ENCODE measurements around the gene GCAT.

The GCAT gene

GRCh38 chr22:37844904-37845329 is 37.2 kb downstream of the GCAT start:
- peaks cover 1% of the 10 kb centered on the region for H3K9me3 ChIP-seq (ENCODE audit: insufficient read depth, low read depth, low read length)
- DNase-seq, result peak in 1 of 2 donors; percentile 58
- no peak overlapping the region for H3K14ac ChIP-seq (ENCODE audit: low read length)
- no peaks in the 10 kb centered on the region for H3K27me3 ChIP-seq (ENCODE audit: insufficient read depth, low read length)
- peak overlapping the region; percentile 23 for H3K4me3 ChIP-seq (ENCODE audit: low read depth, low read length)
- no peak overlapping the region for H2BK12ac ChIP-seq (ENCODE audit: low read length)
- H3K9ac ChIP-seq (ENCODE audit: low read length), result no peak overlapping the region
- H3K79me1 ChIP-seq (ENCODE audit: low read length), result peaks cover 14% of the 10 kb centered on the region
- peaks cover 2 to 3% of the 10 kb centered on the region in 2 experiments for H3K36me3 ChIP-seq (ENCODE audit: control insufficient read depth in 1 of 2, insufficient read depth in 2 of 2, low read length in 2 of 2)
- peak overlapping the region; percentile 43 for H3K4me2 ChIP-seq (ENCODE audit: low read length)
- H4K8ac ChIP-seq (ENCODE audit: low read depth, low read length), result peak overlapping the region; percentile 66
- H2BK5ac ChIP-seq (ENCODE audit: low read depth, low read length, poor library complexity), result no peak overlapping the region
- peak overlapping the region; percentile 35 for H3K27ac ChIP-seq (ENCODE audit: low read depth, low read length)
- no peak overlapping the region for H3K4ac ChIP-seq (ENCODE audit: low read depth, low read length)
- no peak overlapping the region for H3K18ac ChIP-seq (ENCODE audit: low read length)
- H2AK5ac ChIP-seq (ENCODE audit: low read length), result no peak overlapping the region
- no peak overlapping the region for H4K91ac ChIP-seq (ENCODE audit: low read depth, low read length)
- no peak overlapping the region for H2BK120ac ChIP-seq (ENCODE audit: insufficient read depth, low read length, poor library complexity)
- H3K4me1 ChIP-seq (ENCODE audit: control insufficient read depth in 1 of 2, insufficient read depth in 2 of 2, low read length in 2 of 2), result peaks cover 9% of the 10 kb centered on the region in 2 experiments
- H3K79me2 ChIP-seq (ENCODE audit: control insufficient read depth, insufficient read depth, low read length, poor library complexity), result peaks cover 13% of the 10 kb centered on the region
- no peak overlapping the region for H2AFZ ChIP-seq (ENCODE audit: insufficient read depth, low read length, poor library complexity)
- no CpG with 5 or more reads among the region's 6 CpGs for WGBS (ENCODE audit: extremely low coverage, insufficient coverage, insufficient read length)
- no peak overlapping the region for H3K23ac ChIP-seq (ENCODE audit: low read length)
- no peak overlapping the region for H4K12ac ChIP-seq (ENCODE audit: low read depth, low read length)

GRCh38 chr22:37846433-37846832 is 38.7 kb downstream of the GCAT start:
- Histone ChIP-seq H3K4me2 (ENCODE audit: low read length) (no peak overlapping the region), H3K4me3 (ENCODE audit: low read depth, low read length) (no peak overlapping the region), H3K18ac (ENCODE audit: low read length) (no peak overlapping the region), H3K23ac (ENCODE audit: low read length) (no peak overlapping the region), H3K79me1 (ENCODE audit: low read length) (peaks cover 14% of the 10 kb centered on the region), H3K9ac (ENCODE audit: low read length) (no peak overlapping the region), H3K36me3 (ENCODE audit: control insufficient read depth in 1 of 2, insufficient read depth in 2 of 2, low read length in 2 of 2) (peaks cover 4% of the 10 kb centered on the region in 2 experiments), H3K9me3 (ENCODE audit: insufficient read depth, low read depth, low read length) (peaks cover 1% of the 10 kb centered on the region), H4K12ac (ENCODE audit: low read depth, low read length) (no peak overlapping the region), H3K4ac (ENCODE audit: low read depth, low read length) (no peak overlapping the region), H3K79me2 (ENCODE audit: control insufficient read depth, insufficient read depth, low read length, poor library complexity) (peaks cover 13% of the 10 kb centered on the region), H2BK12ac (ENCODE audit: low read length) (no peak overlapping the region), H3K14ac (ENCODE audit: low read length) (no peak overlapping the region), H2AK5ac (ENCODE audit: low read length) (no peak overlapping the region), H4K91ac (ENCODE audit: low read depth, low read length) (no peak overlapping the region), H4K8ac (ENCODE audit: low read depth, low read length) (no peak overlapping the region), H3K27me3 (ENCODE audit: insufficient read depth, low read length) (no peaks in the 10 kb centered on the region), H2BK5ac (ENCODE audit: low read depth, low read length, poor library complexity) (no peak overlapping the region), H2BK120ac (ENCODE audit: insufficient read depth, low read length, poor library complexity) (no peak overlapping the region), H3K4me1 (ENCODE audit: control insufficient read depth in 1 of 2, insufficient read depth in 2 of 2, low read length in 2 of 2) (peaks cover 9 to 10% of the 10 kb centered on the region in 2 experiments), H3K27ac (ENCODE audit: low read depth, low read length) (no peak overlapping the region), H2AFZ (ENCODE audit: insufficient read depth, low read length, poor library complexity) (no peak overlapping the region)
- no peak for DNase-seq
- WGBS (ENCODE audit: extremely low coverage, insufficient coverage, insufficient read length), result no CpG with 5 or more reads among the region's 2 CpGs

DNA sequence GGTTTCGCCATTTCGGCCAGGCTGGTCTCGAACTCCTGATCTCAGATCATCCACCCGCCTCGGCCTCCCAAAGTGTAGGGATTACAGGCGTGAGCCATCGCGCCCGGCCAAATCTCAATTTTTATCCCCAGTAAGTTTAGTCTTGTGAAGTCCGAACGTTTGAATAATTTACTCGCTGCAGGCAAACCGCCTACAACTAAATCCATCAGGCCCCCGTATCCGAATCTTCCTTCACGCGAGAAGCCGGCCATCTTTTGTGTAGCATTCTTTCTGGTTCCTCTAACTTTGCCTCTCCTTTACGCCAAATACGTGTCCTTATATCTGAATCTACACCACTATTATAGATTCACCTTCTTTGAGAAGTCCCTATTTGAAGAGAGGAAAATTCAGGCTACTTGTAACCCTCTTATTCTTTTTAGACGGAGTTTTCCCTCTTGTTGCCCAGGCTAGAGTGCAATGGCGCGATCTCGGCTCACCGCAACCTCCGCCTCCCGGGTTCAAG is 40.9 kb downstream of the GCAT start:
- Histone ChIP-seq H4K91ac (ENCODE audit: low read depth, low read length) (peak overlapping the region; percentile 65), H2AFZ (ENCODE audit: insufficient read depth, low read length, poor library complexity) (no peak overlapping the region), H3K4me3 (ENCODE audit: low read depth, low read length) (peak overlapping the region; percentile 92), H3K36me3 (ENCODE audit: control insufficient read depth in 1 of 2, insufficient read depth in 2 of 2, low read length in 2 of 2) (peaks cover 18 to 22% of the 10 kb centered on the region in 2 experiments), H2BK120ac (ENCODE audit: insufficient read depth, low read length, poor library complexity) (peak overlapping the region; percentile 21), H3K27me3 (ENCODE audit: insufficient read depth, low read length) (no peaks in the 10 kb centered on the region), H3K4me2 (ENCODE audit: low read length) (peak overlapping the region; percentile 88), H3K27ac (ENCODE audit: low read depth, low read length) (peak overlapping the region; percentile 24), H2BK12ac (ENCODE audit: low read length) (no peak overlapping the region), H3K79me2 (ENCODE audit: control insufficient read depth, insufficient read depth, low read length, poor library complexity) (peaks cover 11% of the 10 kb centered on the region), H3K23ac (ENCODE audit: low read length) (no peak overlapping the region), H3K9me3 (ENCODE audit: insufficient read depth, low read depth, low read length) (peaks cover 1% of the 10 kb centered on the region), H4K8ac (ENCODE audit: low read depth, low read length) (peak overlapping the region; percentile 51), H3K14ac (ENCODE audit: low read length) (peak overlapping the region; percentile 65), H3K79me1 (ENCODE audit: low read length) (peaks cover 14% of the 10 kb centered on the region), H2AK5ac (ENCODE audit: low read length) (peak overlapping the region; percentile 50), H3K9ac (ENCODE audit: low read length) (peak overlapping the region; percentile 9), H3K4me1 (ENCODE audit: control insufficient read depth in 1 of 2, insufficient read depth in 2 of 2, low read length in 2 of 2) (peaks cover 6 to 9% of the 10 kb centered on the region in 2 experiments), H3K4ac (ENCODE audit: low read depth, low read length) (no peak overlapping the region), H2BK5ac (ENCODE audit: low read depth, low read length, poor library complexity) (no peak overlapping the region), H4K12ac (ENCODE audit: low read depth, low read length) (peak overlapping the region; percentile 50), H3K18ac (ENCODE audit: low read length) (peak overlapping the region; percentile 27)
- DNase-seq, result peak; percentile 42 to 70
- no CpG with 5 or more reads among the region's 27 CpGs for WGBS (ENCODE audit: extremely low coverage, insufficient coverage, insufficient read length)

- H3K27ac ChIP-seq (ENCODE audit: low read depth, low read length), result peak within 1 kb of the TSS; percentile 58
These were observed 41.5 kb downstream of the GCAT start, which contains the start of gene EIF3L for GRCh38 chr22:37849089-37849751. EIF3L (plus strand) TSS chr22:37849419; CDS start chr22:37849450, 31 bp downstream.

More at GRCh38 chr22:37849089-37849751, 41.5 kb downstream of the GCAT start, which contains the start of gene EIF3L:
- Histone ChIP-seq H3K4ac (ENCODE audit: low read depth, low read length) (peak within 1 kb of the TSS; percentile 73), H3K79me2 (ENCODE audit: control insufficient read depth, insufficient read depth, low read length, poor library complexity) (peaks cover 7% of the 10 kb centered on the region), H3K9ac (ENCODE audit: low read length) (peak within 1 kb of the TSS; percentile 98), H3K23ac (ENCODE audit: low read length) (no peak within 1 kb of the TSS), H4K91ac (ENCODE audit: low read depth, low read length) (peak within 1 kb of the TSS; percentile 85), H3K36me3 (ENCODE audit: control insufficient read depth in 1 of 2, insufficient read depth in 2 of 2, low read length in 2 of 2) (peaks cover 18 to 25% of the 10 kb centered on the region in 2 experiments), H3K14ac (ENCODE audit: low read length) (peak within 1 kb of the TSS; percentile 65), H3K4me1 (ENCODE audit: control insufficient read depth in 1 of 2, insufficient read depth in 2 of 2, low read length in 2 of 2) (peaks cover 6 to 9% of the 10 kb centered on the region in 2 experiments), H3K9me3 (ENCODE audit: insufficient read depth, low read depth, low read length) (peaks cover 1% of the 10 kb centered on the region), H2BK5ac (ENCODE audit: low read depth, low read length, poor library complexity) (peak within 1 kb of the TSS; percentile 33), H2AFZ (ENCODE audit: insufficient read depth, low read length, poor library complexity) (peak within 1 kb of the TSS; percentile 46), H3K79me1 (ENCODE audit: low read length) (peaks cover 9% of the 10 kb centered on the region), H2BK12ac (ENCODE audit: low read length) (no peak within 1 kb of the TSS), H3K4me2 (ENCODE audit: low read length) (peak within 1 kb of the TSS; percentile 88), H3K18ac (ENCODE audit: low read length) (peak within 1 kb of the TSS; percentile 79), H4K12ac (ENCODE audit: low read depth, low read length) (peak within 1 kb of the TSS; percentile 50), H4K8ac (ENCODE audit: low read depth, low read length) (peak within 1 kb of the TSS; percentile 82), H3K4me3 (ENCODE audit: low read depth, low read length) (peak within 1 kb of the TSS; percentile 92), H2BK120ac (ENCODE audit: insufficient read depth, low read length, poor library complexity) (peak within 1 kb of the TSS; percentile 21), H2AK5ac (ENCODE audit: low read length) (peak within 1 kb of the TSS; percentile 50), H3K27me3 (ENCODE audit: insufficient read depth, low read length) (no peaks in the 10 kb centered on the region)
- no CpG with 5 or more reads among the region's 49 CpGs for WGBS (ENCODE audit: extremely low coverage, insufficient coverage, insufficient read length)
- peak; percentile 97 to 98 for DNase-seq

All from trophoblast cell (in vitro differentiated cells and primary cell).